Trophoblast cell (in vitro differentiated cells and primary cell): Measurements from ENCODE around the gene HOXD1.

Experiments used
- DNase-seq, 2 donors: peaks; one replicate each; pipeline ENCODE4 v3.0.0-alpha.2; 2016
- H2AFZ ChIP-seq: 2 replicates; pipeline ENCODE4 v1.6.1; 2013; ENCODE audit warnings: low read length, moderate library complexity, mild to moderate bottlenecking; ENCODE audit not compliant: insufficient read depth, poor library complexity
- H2AK5ac ChIP-seq: 2 replicates; pipeline ENCODE4 v1.6.1; 2013; ENCODE audit warnings: mild to moderate bottlenecking, low read length
- H2BK120ac ChIP-seq: 2 replicates; pipeline ENCODE4 v1.6.1; 2013; ENCODE audit warnings: low read length, mild to moderate bottlenecking, moderate library complexity; ENCODE audit not compliant: insufficient read depth, poor library complexity
- H2BK12ac ChIP-seq: 2 replicates; pipeline ENCODE4 v1.6.1; 2013; ENCODE audit warnings: mild to moderate bottlenecking, low read length, moderate library complexity
- H2BK5ac ChIP-seq: 2 replicates; pipeline ENCODE4 v1.6.1; 2013; ENCODE audit warnings: low read length, low read depth, moderate library complexity, mild to moderate bottlenecking; ENCODE audit not compliant: poor library complexity
- H3K14ac ChIP-seq: 2 replicates; pipeline ENCODE4 v1.6.1; 2013; ENCODE audit warnings: mild to moderate bottlenecking, low read length
- H3K18ac ChIP-seq: 2 replicates; pipeline ENCODE4 v1.6.1; 2013; ENCODE audit warnings: mild to moderate bottlenecking, low read length
- H3K23ac ChIP-seq: 2 replicates; pipeline ENCODE4 v1.6.1; 2013; ENCODE audit warnings: low read length
- H3K27ac ChIP-seq: 2 replicates; pipeline ENCODE4 v1.5.1; 2013; ENCODE audit warnings: low read depth, mild to moderate bottlenecking, inconsistent platforms, low read length, moderate library complexity
- H3K27me3 ChIP-seq: 2 replicates; pipeline ENCODE4 v1.6.1; 2013; ENCODE audit warnings: inconsistent platforms, mild to moderate bottlenecking, low read length, moderate library complexity; ENCODE audit not compliant: insufficient read depth
- H3K36me3 ChIP-seq, 2 experiments: 1 replicate in 1 of 2; 2 replicates in 1 of 2; pipeline ENCODE4 v1.6.1; 2013; ENCODE audit warnings: low read length in 2 of 2, mild to moderate bottlenecking in 2 of 2, moderate library complexity in 1 of 2; ENCODE audit not compliant: insufficient read depth in 2 of 2, control insufficient read depth in 1 of 2
- H3K4ac ChIP-seq: 2 replicates; pipeline ENCODE4 v1.6.1; 2013; ENCODE audit warnings: low read depth, mild to moderate bottlenecking, low read length, moderate library complexity
- H3K4me1 ChIP-seq, 2 experiments: 1 replicate in 1 of 2; 2 replicates in 1 of 2; pipeline ENCODE4 v1.6.1; 2013; ENCODE audit warnings: low read length in 2 of 2, mild to moderate bottlenecking in 2 of 2, moderate library complexity in 1 of 2; ENCODE audit not compliant: insufficient read depth in 2 of 2, control insufficient read depth in 1 of 2
- H3K4me2 ChIP-seq: 2 replicates; pipeline ENCODE4 v1.6.1; 2013; ENCODE audit warnings: inconsistent platforms, mild to moderate bottlenecking, low read length, moderate library complexity
- H3K4me3 ChIP-seq: 2 replicates; pipeline ENCODE4 v1.5.1; 2013; ENCODE audit warnings: mild to moderate bottlenecking, low read depth, low read length, inconsistent platforms
- H3K79me1 ChIP-seq: one replicate; pipeline ENCODE4 v1.6.1; 2013; ENCODE audit warnings: low read length
- H3K79me2 ChIP-seq: 2 replicates; pipeline ENCODE4 v1.6.1; 2013; ENCODE audit warnings: low read length, mild to moderate bottlenecking; ENCODE audit not compliant: control insufficient read depth, insufficient read depth, poor library complexity
- H3K9ac ChIP-seq: 2 replicates; pipeline ENCODE4 v1.6.1; 2013; ENCODE audit warnings: mild to moderate bottlenecking, low read length
- H3K9me3 ChIP-seq: 2 replicates; pipeline ENCODE4 v1.6.1; 2013; ENCODE audit warnings: low read depth, mild to moderate bottlenecking, control low read depth, inconsistent platforms, low read length; ENCODE audit not compliant: insufficient read depth
- H4K12ac ChIP-seq: 2 replicates; pipeline ENCODE4 v1.6.1; 2013; ENCODE audit warnings: low read depth, mild to moderate bottlenecking, low read length, moderate library complexity
- H4K8ac ChIP-seq: 2 replicates; pipeline ENCODE4 v1.6.1; 2013; ENCODE audit warnings: low read depth, mild to moderate bottlenecking, low read length, moderate library complexity
- H4K91ac ChIP-seq: one replicate; pipeline ENCODE4 v1.6.1; 2013; ENCODE audit warnings: low read depth, mild to moderate bottlenecking, low read length, moderate library complexity
- WGBS: extraction: QIAGEN DNeasy Blood & Tissue Kit; methylation state at CpG from one replicate; pipeline ENCODE4 v1.1.7; 2013; ENCODE audit warnings: missing lambda C conversion rate; ENCODE audit not compliant: insufficient read length, insufficient coverage; ENCODE audit errors: extremely low coverage; 5-methylcytosine and 5-hydroxymethylcytosine counted together

The HOXD1 gene

DNA sequence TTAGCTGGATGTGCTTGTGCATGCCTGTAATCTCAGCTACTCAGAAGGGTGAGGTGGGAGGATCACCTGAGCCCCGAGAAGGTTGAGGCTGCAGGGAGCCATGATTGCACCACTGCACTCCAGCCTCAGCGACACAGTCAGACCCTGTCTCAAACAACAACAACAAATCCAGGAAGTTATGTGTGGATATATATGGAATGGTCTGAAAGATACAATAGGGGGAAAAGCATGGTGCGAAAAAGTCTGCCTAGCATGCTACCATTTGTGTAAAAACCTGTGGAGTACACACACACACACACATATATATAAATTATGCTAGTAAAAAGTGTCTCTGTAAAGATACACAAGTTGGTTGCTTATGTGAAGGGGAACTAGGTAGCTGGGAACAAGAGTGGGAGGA, 6.9 kb upstream of the HOXD1 start:
- H3K79me2 ChIP-seq, result no peaks in the 10 kb centered on the region
- H3K9me3 ChIP-seq, result peaks cover 3% of the 10 kb centered on the region
- H4K12ac ChIP-seq, result no peak overlapping the region
- H3K23ac ChIP-seq, result no peak overlapping the region
- no peak overlapping the region for H2AK5ac ChIP-seq
- H3K14ac ChIP-seq, result no peak overlapping the region
- H2BK5ac ChIP-seq, result no peak overlapping the region
- WGBS, result no CpG with 5 or more reads among the region's 3 CpGs
- H3K4me1 ChIP-seq, result peaks cover 3 to 9% of the 10 kb centered on the region in 2 experiments
- H4K91ac ChIP-seq, result no peak overlapping the region
- H3K9ac ChIP-seq, result no peak overlapping the region
- H2AFZ ChIP-seq, result no peak overlapping the region
- DNase-seq, result no peak
- H3K27me3 ChIP-seq, result peaks cover 56% of the 10 kb centered on the region
- no peak overlapping the region for H2BK120ac ChIP-seq
- no peaks in the 10 kb centered on the region for H3K79me1 ChIP-seq
- H3K4ac ChIP-seq, result no peak overlapping the region
- H2BK12ac ChIP-seq, result no peak overlapping the region
- H4K8ac ChIP-seq, result no peak overlapping the region
- H3K4me3 ChIP-seq, result no peak overlapping the region
- H3K27ac ChIP-seq, result no peak overlapping the region
- no peak overlapping the region for H3K18ac ChIP-seq
- no peaks in the 10 kb centered on the region for H3K36me3 ChIP-seq
- H3K4me2 ChIP-seq, result no peak overlapping the region

DNA sequence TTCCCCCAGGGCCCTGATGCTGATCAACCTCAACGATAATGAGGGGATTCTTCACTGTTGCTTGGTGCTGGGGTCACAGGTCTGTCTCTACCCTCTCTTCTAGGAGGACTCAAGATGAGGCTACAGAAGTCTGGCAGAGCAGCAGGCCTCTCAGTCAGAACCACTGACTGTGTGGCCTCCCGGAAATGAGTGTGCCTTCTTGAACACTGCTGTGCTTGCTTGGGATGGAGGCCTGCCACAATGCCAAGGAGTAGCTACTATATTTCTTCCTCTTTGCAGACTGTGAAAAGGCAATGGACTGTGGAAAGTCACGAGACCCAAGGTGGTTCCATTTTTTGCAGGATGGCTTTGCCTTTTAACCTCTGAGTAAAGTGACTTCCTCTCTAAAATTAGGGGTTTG, 5.8 kb upstream of the HOXD1 start:
- Histone ChIP-seq H2BK5ac (no peak overlapping the region), H3K4me3 (no peak overlapping the region), H2BK120ac (no peak overlapping the region), H3K4me1 (peaks cover 2 to 7% of the 10 kb centered on the region in 2 experiments), H3K79me1 (no peaks in the 10 kb centered on the region), H4K91ac (no peak overlapping the region), H3K27me3 (peaks cover 52% of the 10 kb centered on the region), H3K36me3 (no peaks in the 10 kb centered on the region), H2BK12ac (no peak overlapping the region), H2AK5ac (no peak overlapping the region), H3K18ac (no peak overlapping the region), H3K4me2 (no peak overlapping the region), H3K23ac (no peak overlapping the region), H4K12ac (no peak overlapping the region), H3K27ac (no peak overlapping the region), H3K9ac (no peak overlapping the region), H2AFZ (no peak overlapping the region), H4K8ac (no peak overlapping the region), H3K9me3 (peaks cover 3% of the 10 kb centered on the region), H3K14ac (no peak overlapping the region), H3K4ac (no peak overlapping the region), H3K79me2 (no peaks in the 10 kb centered on the region)
- DNase-seq, result no peak
- WGBS, result no CpG with 5 or more reads among the region's 3 CpGs

DNA sequence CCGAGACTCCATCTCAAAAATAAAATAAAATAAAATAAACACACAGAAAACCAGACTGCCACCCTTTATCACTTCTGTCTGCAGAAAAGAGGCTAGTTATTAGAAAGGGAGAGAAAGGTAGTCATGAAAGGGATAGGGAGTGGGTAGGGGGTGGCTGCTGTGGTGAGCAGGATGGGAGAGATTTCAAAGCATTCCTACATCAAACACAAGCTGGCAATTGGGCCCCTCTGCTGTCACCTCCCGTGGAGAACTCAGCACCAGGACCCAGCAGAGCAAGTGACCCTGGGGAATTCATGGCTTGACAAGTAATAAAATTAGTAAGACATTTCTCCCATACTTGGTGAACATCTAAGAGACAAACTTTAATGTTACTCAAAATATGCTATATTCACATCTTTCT, 3.7 kb upstream of the HOXD1 start:
- DNase-seq, result no peak
- Histone ChIP-seq H2AFZ (no peak overlapping the region), H3K27ac (no peak overlapping the region), H3K4me1 (peaks cover 9 to 10% of the 10 kb centered on the region in 2 experiments), H2BK12ac (no peak overlapping the region), H4K8ac (no peak overlapping the region), H3K36me3 (no peaks in the 10 kb centered on the region), H2BK120ac (no peak overlapping the region), H3K23ac (no peak overlapping the region), H3K27me3 (peaks cover 54% of the 10 kb centered on the region), H3K79me1 (no peaks in the 10 kb centered on the region), H3K4me2 (no peak overlapping the region), H3K9ac (no peak overlapping the region), H3K4ac (no peak overlapping the region), H4K12ac (no peak overlapping the region), H2BK5ac (no peak overlapping the region), H3K14ac (no peak overlapping the region), H3K18ac (no peak overlapping the region), H3K79me2 (no peaks in the 10 kb centered on the region), H4K91ac (no peak overlapping the region), H3K9me3 (peaks cover 11% of the 10 kb centered on the region), H3K4me3 (no peak overlapping the region), H2AK5ac (no peak overlapping the region)
- WGBS, result no CpG with 5 or more reads among the region's 2 CpGs

DNA sequence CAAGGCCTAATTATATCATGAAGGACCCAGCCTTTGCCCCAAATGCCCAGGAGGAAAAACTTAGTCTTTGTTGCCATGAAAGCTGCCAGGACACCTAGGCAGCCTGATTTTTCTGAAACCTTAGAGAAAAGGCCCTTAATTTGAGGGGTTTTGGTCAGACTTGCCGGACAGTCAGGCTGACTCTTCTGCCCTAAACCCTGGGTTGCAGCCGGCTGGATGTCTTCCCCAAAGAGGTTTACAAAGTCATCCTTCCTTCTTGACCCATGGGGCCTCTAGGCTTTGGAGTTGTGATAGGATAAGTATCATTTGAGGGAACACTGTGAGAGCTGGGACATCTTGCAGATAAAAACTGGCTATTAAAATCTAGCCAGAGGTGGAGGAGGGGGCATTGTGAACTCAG, 2.4 kb upstream of the HOXD1 start:
- no peaks in the 10 kb centered on the region for H3K79me2 ChIP-seq
- no peak overlapping the region for H3K27ac ChIP-seq
- no CpG with 5 or more reads among the region's 2 CpGs for WGBS

More for the DNA sequence above, 2.4 kb upstream of the HOXD1 start:
- no peak for DNase-seq
- Histone ChIP-seq H3K4ac (no peak overlapping the region), H3K14ac (no peak overlapping the region), H2BK120ac (no peak overlapping the region), H3K18ac (no peak overlapping the region), H2BK5ac (no peak overlapping the region), H4K91ac (no peak overlapping the region), H3K4me2 (no peak overlapping the region), H4K8ac (no peak overlapping the region), H3K4me3 (no peak overlapping the region), H3K36me3 (no peaks in the 10 kb centered on the region), H3K9ac (no peak overlapping the region), H2AK5ac (no peak overlapping the region), H2BK12ac (no peak overlapping the region), H3K23ac (no peak overlapping the region), H3K4me1 (peaks cover 9 to 10% of the 10 kb centered on the region in 2 experiments), H3K27me3 (peaks cover 55% of the 10 kb centered on the region), H3K79me1 (no peaks in the 10 kb centered on the region), H2AFZ (no peak overlapping the region), H4K12ac (no peak overlapping the region), H3K9me3 (peaks cover 11% of the 10 kb centered on the region)
